Pancreas (tissue), 10 donors: ENCODE results near the gene TGFB1. TPM values are rescaled to one million over a fixed set of nuclear protein-coding genes. Genes with fewer than 3 reads are reported as not detected.
A peak's percentile ranks its signal among the peaks of the same experiment; 100 is the strongest.

Experiments
- ATAC-seq, 4 donors: fragments of 200-7000 bp; cut with Tn5 transposase; one replicate each; pipeline versions ENCODE4 v1.8.0 to v1.9.1; 2020; ENCODE audit warnings: mild to moderate bottlenecking in 4 of 4, moderate library complexity in 4 of 4
- DNase-seq, 6 donors: peaks; one replicate each; pipeline ENCODE4 v3.0.0-alpha.2; 2020
- FAIRE-seq: peaks from 2 replicates; lab custom pipeline; 2012; peaks lifted over from hg19 to GRCh38; lab: Jason Lieb, UNC
- H3K27ac ChIP-seq, 4 donors: fragments of 200-600 bp; sonication (generic); 1 replicate in 3 of 4; 2 replicates in 1 of 4; pipeline versions ENCODE4 v1.5.0 to v1.8.0; 2020
- H3K27me3 ChIP-seq, 4 donors: fragments of 200-600 bp; one replicate each; pipeline ENCODE4 v1.8.0; 2021
- H3K36me3 ChIP-seq, 3 donors: fragments of 200-600 bp; sonication (generic) in 1 of 3; one replicate each; pipeline versions ENCODE4 v1.5.0 to v1.8.0; 2020 to 2021
- H3K4me1 ChIP-seq, 3 donors: fragments of 200-600 bp; one replicate each; pipeline ENCODE4 v1.8.0; 2021
- H3K4me3 ChIP-seq, 4 donors: fragments of 200-600 bp; sonication (generic) in 2 of 4; one replicate each; pipeline versions ENCODE4 v1.5.0 to v1.8.0; 2020 to 2021
- H3K9me3 ChIP-seq, 4 donors: fragments of 200-600 bp; one replicate each; pipeline ENCODE4 v1.8.0; 2021
- WGBS, 2 donors: extraction: QIAGEN DNeasy Blood & Tissue Kit; methylation state at CpG; one replicate each; pipeline ENCODE4 v1.1.7; 2013; 5-methylcytosine and 5-hydroxymethylcytosine counted together
- intact Hi-C, 3 donors: fragments of 100-400 bp; cut with DNase I; formaldehyde crosslinking; loops; one replicate each; pipeline versions ENCODE4 v1.11.1 to v1.14.2; 2022
- polyA plus RNA-seq, 2 donors: library from polyadenylated mRNA; stranded (reverse); fragments of 200-250 nt; gene quantifications; one replicate each; pipeline ENCODE4 v1.2.3, GENCODE V29; 2013
- total RNA-seq, 6 donors: library from RNA; stranded (reverse); fragmentation: NEBNext Ultra II Directional in 4 of 6; extraction: Animal tissue kit (Norgen Biotek cat#: 25700) in 4 of 6; gene quantifications; one replicate each; pipeline versions ENCODE4 v1.2.1 to v1.2.4, GENCODE V29; 2021 to 2023
- TF ChIP-seq, protein P1 (sequence below), 4 donors: fragments of 200-600 bp; sonication (generic) in 3 of 4; IDR thresholded peaks; one replicate each; pipeline versions ENCODE4 v1.5.0 to v1.8.0; 2021; ENCODE audit warnings: antibody characterized with exemption in 4 of 4
- donor health status: healthy with polysubstance abuse.
- donor health status: DM: no; HTN: no; CAD: no; lungs with moderate emphysema.
- donor health status: DM: no; HTN: no; CAD: no.
- donor health status: control.
- donor health status: control.
- donor health status: Bipolar disorder and iron deficiency.
- donor health status: DM: yes; HTN: yes; CAD: no.
- donor health status: DM: no; HTN: no; CAD: no.
- donor health status: DM: no; HTN: no; CAD: no.
- donor health status: DM: yes; HTN: yes; CAD: no.

TGFB1 gene
- total and polyA plus RNA-seq, 8 donors, result 3.3 to 32.3 (median 6.1) TPM

DNA sequence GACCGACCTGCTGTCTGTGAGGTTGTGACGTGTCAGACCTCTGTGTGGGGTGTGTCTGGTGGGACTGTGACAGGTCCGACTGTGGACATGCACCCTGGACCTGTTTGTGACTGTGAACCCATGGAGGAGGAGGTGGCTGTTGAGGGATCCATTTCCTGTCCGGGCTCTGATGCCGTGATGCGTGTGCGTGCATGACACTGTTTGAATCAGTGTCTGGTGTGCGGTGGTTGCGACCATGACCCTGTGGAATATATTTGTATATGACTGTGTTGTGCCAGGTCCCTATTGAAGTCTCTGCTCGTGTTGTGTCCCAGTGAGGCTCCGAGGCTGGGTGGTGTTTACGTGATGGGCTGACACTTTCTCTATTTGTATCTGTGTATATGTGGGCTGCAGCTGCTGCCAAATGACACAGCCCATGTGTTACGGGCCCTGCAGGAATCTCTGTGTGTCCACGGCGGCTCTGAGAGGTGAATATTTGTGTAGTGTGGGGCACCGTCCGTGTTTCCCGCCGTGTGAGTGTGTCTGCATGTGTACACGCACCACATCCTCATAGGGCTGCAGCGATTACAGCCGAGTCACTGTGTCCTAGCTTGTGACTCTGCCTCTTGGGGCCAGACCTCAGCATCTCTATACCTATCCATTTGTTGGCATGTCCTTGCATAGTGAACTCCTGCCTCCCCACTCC, 25.4 kb downstream of the TGFB1 start:
- TF ChIP-seq, protein P1, sequence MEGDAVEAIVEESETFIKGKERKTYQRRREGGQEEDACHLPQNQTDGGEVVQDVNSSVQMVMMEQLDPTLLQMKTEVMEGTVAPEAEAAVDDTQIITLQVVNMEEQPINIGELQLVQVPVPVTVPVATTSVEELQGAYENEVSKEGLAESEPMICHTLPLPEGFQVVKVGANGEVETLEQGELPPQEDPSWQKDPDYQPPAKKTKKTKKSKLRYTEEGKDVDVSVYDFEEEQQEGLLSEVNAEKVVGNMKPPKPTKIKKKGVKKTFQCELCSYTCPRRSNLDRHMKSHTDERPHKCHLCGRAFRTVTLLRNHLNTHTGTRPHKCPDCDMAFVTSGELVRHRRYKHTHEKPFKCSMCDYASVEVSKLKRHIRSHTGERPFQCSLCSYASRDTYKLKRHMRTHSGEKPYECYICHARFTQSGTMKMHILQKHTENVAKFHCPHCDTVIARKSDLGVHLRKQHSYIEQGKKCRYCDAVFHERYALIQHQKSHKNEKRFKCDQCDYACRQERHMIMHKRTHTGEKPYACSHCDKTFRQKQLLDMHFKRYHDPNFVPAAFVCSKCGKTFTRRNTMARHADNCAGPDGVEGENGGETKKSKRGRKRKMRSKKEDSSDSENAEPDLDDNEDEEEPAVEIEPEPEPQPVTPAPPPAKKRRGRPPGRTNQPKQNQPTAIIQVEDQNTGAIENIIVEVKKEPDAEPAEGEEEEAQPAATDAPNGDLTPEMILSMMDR (IDR thresholded peaks at IDR 0.05), result no peak
- peak overlapping the region in 2 of 4 donors; percentile 37 to 48 for H3K4me3 ChIP-seq
- DNase-seq (no peak), FAIRE-seq (no peak), ATAC-seq (peak in 2 of 4 donors; percentile 1 to 3)
- intact Hi-C loops, result no loop called here
- H3K36me3 ChIP-seq, result no peaks in the 10 kb centered on the region
- H3K27ac ChIP-seq, result peak overlapping the region; percentile 33 to 76 (median 68)
- no peaks in the 10 kb centered on the region for H3K9me3 ChIP-seq
- 59 to 61% methylated on average over 22 of the region's 22 CpGs for WGBS, 2 donors
- no peaks in the 10 kb centered on the region for H3K27me3 ChIP-seq
- H3K4me1 ChIP-seq, result peaks cover 0 to 23% (median 0%) of the 10 kb centered on the region in 3 donors

DNA sequence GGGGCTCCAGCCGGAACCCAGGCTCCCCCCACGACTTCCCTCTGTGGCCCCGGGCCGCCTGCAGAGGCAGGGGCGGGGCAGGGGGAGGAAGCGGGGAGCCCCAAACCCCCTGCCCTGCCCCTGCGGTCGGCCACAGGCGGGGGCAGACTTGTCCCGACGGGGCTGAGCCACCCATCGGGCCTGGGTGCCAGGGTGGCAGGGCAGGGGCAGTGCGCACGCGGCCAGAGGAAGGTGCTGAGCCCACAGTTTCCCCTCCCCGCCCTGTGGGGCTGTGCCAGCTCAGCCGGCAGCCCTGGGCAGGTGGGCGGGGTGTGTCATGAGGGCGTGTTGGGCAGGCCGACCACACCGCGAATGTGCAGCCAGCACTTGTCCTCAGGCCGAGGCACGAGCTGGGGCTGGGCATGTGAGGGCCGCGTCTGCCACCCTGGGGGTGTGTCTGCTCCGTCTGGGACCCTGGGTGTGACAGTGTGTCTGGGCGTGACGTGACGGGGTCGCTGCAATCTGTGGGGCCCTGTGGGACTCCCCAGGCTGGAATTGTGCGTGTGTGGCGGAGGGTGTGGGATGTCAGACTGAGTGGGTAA, 26.1 kb downstream of the TGFB1 start:
- intact Hi-C loops, result no loop called here

DNA sequence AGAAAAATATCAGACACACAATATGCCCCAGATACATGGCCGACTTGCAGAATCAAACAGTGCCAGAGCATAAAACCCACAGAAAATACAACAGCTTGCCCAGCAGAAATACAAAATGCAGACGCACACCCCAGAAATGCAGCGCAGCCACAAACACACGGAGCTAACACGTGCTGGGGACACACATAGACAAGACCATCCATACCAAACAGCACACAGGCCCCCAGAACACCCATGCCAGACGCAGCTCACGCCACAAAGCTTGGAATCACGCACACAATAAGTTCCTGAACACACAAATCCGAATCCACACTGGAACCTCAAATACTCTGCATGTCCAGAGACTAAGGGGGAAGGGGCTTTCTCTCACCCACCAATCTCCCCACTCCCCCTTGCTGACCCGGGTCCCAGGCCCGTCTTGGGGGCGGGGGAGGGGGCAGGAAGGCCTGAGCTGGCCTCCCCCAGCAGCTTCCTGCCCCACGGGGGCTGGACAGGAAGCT, 26.6 kb downstream of the TGFB1 start:
- ATAC-seq (peak in 2 of 4 donors; percentile 1 to 4), FAIRE-seq (no peak), DNase-seq (no peak)
- intact Hi-C loops, result no loop called here
- H3K27me3 ChIP-seq, result no peaks in the 10 kb centered on the region
- H3K4me1 ChIP-seq, result peaks cover 0 to 23% (median 0%) of the 10 kb centered on the region in 3 donors
- H3K9me3 ChIP-seq, result no peaks in the 10 kb centered on the region
- no peaks in the 10 kb centered on the region for H3K36me3 ChIP-seq
- peak overlapping the region; percentile 33 to 76 (median 68) for H3K27ac ChIP-seq
- H3K4me3 ChIP-seq, result peak overlapping the region; percentile 12 to 48 (median 29)
- TF ChIP-seq, protein P1 (IDR thresholded peaks at IDR 0.05), result no peak
- 27 to 35% methylated on average over 13 of the region's 13 CpGs for WGBS, 2 donors

More for the DNA sequence above, 26.1 kb downstream of the TGFB1 start:
- peak; percentile 75 to 79 (median 77) for ATAC-seq
- Histone ChIP-seq H3K4me3 (peak overlapping the region; percentile 12 to 48 (median 29)), H3K36me3 (no peaks in the 10 kb centered on the region), H3K27ac (peak overlapping the region; percentile 33 to 76 (median 68)), H3K27me3 (no peaks in the 10 kb centered on the region), H3K4me1 (peaks cover 0 to 23% (median 0%) of the 10 kb centered on the region in 3 donors), H3K9me3 (no peaks in the 10 kb centered on the region)
- TF ChIP-seq, protein P1 (IDR thresholded peaks at IDR 0.05), result no peak
- peak; percentile 69 to 90 (median 84) for DNase-seq
- WGBS, 2 donors, result 11 to 23% methylated on average over 26 to 33 of the region's 33 CpGs
- FAIRE-seq, result no peak

DNA sequence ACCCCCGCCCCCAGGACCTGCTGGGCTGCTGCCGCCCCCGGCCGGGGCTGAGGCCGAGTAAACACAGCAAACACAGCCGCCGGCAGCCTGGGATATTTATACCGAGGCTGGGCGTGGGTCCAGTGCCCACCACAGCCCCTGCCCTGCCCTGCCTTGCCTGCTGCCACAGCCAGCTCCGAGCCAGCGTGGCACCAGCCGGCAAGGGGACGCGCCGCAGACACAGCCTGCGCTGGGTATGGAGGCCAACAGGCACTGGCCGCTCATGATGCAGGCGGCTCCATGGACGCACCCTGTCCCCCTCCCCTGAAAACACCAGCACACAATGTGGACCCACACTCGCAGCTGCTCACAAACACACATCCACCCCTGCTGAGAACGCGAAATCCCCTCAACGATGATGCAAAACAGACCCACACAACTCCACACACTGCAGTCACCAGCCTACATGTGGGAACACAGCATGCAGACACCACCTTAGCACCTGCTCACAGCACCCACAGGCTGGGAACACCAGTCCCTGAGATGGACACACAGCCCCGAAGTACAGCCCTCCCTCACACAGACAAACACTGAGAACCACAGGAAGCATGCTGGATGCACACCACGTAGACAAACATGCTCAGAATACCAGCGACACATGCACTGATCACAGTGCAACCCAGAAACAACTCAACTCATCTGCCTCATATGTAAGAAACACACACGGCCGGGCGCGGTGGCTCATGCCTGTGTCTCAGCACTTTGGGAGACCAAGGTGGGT, 27.6 kb downstream of the TGFB1 start:
- intact Hi-C loops, result no loop called here
- Histone ChIP-seq H3K36me3 (no peaks in the 10 kb centered on the region), H3K9me3 (no peaks in the 10 kb centered on the region), H3K27ac (peak overlapping the region in 3 of 4 donors; percentile 17 to 76 (median 66)), H3K4me3 (peak overlapping the region in 2 of 4 donors; percentile 37 to 48), H3K4me1 (peaks cover 0 to 23% (median 0%) of the 10 kb centered on the region in 3 donors), H3K27me3 (no peaks in the 10 kb centered on the region)
- 17 to 23% methylated on average over 29 to 30 of the region's 30 CpGs for WGBS, 2 donors
- peak in 1 of 6 donors; percentile 55 for DNase-seq
- no peak for FAIRE-seq
- TF ChIP-seq, protein P1 (IDR thresholded peaks at IDR 0.05), result no peak
- ATAC-seq, result peak; percentile 7 to 26 (median 10)
